ENCODE data around the gene GRK5.

GRCh38 chr10:119215371-119215770 is 8.0 kb downstream of the GRK5 start:
- TF ChIP-seq TAF1 (IDR thresholded peaks at IDR 0.05; ENCODE audit: borderline replicate concordance, low read depth, low read length) (no peak), POLR2A (IDR thresholded peaks at IDR 0.05; ENCODE audit: low read depth, low read length) (no peak)

All from GM12892 (cell line).